Stimulated activated CD4-positive, alpha-beta T cell treated with anti-CD3 and anti-CD28 coated beads, Interleukin-12 subunit alpha, Interleukin-12 subunit beta, amount 100 ng/mL, for 48 hours (primary cell): ENCODE data around the gene PANX2.
A peak's percentile ranks its signal among the peaks of the same experiment; 100 is the strongest.
"Not testable (repeated sequence)": the region's sequence is repeated elsewhere in the genome, so short reads cannot be mapped to it uniquely, and the experiment has no call there.

Experiments used
- DNase-seq, 3 donors: peaks; one replicate each; pipeline ENCODE4 v3.0.0-alpha.2; 2020; ENCODE audit warnings: low read depth in 2 of 3, low spot score in 1 of 3

The PANX2 gene

DNA sequence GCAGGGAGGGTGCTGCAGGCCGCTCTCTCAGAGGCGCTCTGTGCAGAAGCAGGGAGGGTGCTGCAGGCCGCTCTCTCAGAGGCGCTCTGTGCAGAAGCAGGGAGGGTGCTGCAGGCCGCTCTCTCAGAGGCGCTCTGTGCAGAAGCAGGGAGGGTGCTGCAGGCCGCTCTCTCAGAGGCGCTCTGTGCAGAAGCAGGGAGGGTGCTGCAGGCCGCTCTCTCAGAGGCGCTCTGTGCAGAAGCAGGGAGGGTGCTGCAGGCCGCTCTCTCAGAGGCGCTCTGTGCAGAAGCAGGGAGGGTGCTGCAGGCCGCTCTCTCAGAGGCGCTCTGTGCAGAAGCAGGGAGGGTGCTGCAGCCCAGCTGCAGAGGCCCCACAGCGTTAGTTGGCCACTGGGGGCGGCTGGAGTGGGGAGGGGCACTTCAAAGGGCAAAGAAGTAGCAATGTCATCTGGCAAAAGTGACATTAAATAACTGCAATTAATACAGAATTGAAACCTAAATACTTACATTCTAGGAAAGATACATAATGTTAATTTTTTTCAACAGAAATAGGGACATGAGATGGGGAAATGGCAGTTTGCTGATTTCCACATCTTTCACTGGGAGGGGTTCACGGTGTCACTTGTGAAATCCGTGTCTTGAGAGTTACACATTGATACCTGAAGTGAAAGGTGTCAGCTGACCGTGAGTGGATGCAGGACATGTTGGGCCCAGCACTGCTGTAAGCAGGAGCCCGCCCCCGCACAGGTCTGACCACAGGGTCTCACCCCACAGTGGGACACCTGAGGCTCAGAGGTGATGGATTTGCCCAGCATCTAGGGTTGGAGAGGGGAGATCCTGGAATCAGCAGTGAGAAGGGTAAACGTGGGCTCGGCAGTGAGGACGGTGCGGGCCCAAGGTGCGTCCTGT is 23.0 kb upstream of the PANX2 start:
- not testable (repeated sequence) for DNase-seq

DNA sequence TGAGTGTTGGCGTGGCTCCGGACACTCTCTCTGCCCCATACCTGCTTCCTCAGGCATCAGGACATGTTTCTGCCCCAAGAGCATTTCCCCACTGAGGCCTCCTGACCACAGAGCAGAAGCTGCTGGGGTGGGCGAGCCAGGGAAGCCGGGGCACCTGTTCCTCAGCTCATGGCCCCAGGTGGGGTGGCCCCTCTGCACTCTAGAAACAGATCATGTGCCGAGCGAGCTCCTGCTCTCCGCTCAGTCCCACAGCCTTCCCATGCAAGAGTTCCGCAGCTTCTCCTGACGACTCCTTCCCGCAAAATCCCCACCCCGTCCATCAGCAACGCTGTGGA is 22.4 kb upstream of the PANX2 start:
- no peak for DNase-seq

DNA sequence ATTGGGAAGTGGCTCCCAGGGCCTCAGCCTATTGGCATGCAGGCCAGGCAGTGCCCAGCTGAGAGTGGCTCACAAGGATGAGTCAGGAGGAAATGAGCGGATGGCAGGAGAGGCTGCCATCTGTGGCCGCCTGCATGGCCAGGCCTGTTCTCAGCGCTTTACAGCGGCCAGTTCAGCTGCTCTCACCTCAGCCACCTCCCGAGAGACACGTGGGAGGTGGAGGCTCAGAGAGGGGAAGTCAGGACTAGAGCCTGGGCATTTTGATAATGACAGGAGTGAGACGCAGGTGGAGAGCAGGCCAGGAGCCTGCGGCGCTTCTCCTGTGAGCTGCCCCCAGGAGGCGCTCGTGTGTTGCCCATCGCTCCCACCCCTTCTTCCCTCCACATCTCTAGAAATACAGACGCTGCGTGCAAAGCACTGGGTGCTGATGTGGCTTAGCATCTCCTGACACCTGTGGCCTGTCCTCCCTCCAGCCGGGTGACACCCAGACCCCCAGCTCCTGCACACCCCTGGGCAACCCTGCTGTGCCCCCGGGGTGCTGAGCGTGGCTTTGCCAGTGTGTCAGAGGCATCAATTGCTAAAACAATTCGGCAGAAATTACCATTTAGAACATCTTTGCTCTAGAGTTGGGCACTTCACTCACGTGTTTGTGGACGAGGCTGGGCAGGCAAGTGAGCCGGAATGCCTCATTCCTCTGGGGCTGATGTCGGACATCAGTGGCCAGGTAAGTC is 21.4 kb upstream of the PANX2 start:
- peak; percentile 55 to 60 (median 58) for DNase-seq

DNA sequence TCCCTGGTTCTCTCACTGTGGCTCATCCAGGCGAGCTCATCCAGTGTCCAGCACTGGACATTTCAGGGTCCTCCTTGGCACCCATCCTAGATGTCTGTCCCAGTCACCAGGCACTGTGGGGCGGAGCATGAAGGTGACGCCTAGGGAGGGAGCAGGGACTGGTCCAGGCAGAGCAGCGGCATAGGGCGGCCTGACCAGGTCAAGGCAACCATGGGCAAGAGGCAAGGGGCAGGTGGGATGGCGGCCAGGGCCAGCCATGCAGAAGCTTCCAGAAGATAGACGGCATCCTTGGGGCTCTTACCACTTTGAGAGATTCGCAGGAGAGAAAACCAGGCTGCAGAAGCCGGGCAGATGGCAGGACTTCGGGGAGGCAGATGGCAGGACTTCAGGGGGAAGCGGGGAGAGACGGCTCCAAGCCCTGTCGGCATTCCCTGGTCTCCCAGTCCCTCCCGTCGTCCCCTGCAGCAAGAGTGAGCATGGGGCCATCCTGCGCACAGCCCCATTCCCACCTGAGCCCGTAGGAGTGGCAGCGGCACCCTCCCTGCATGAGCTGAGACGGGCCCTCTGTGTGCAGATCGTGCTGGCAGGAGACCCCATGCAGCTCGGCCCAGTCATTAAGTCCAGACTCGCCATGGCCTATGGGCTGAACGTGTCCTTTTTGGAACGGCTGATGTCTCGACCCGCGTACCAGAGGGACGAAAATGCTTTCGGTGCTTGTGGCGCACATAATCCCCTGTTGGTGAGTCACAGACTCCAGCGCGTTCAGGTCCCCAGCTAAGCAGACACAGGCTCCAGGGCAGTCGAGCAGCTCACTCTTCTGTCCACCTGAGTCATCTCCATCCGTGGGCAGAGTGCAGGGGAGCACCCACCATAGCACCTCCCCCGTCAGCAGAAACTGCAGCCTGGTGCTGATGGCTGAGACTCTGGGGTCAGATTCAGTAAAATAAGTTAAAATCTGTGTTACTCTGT is 20.1 kb upstream of the PANX2 start:
- no peak for DNase-seq

DNA sequence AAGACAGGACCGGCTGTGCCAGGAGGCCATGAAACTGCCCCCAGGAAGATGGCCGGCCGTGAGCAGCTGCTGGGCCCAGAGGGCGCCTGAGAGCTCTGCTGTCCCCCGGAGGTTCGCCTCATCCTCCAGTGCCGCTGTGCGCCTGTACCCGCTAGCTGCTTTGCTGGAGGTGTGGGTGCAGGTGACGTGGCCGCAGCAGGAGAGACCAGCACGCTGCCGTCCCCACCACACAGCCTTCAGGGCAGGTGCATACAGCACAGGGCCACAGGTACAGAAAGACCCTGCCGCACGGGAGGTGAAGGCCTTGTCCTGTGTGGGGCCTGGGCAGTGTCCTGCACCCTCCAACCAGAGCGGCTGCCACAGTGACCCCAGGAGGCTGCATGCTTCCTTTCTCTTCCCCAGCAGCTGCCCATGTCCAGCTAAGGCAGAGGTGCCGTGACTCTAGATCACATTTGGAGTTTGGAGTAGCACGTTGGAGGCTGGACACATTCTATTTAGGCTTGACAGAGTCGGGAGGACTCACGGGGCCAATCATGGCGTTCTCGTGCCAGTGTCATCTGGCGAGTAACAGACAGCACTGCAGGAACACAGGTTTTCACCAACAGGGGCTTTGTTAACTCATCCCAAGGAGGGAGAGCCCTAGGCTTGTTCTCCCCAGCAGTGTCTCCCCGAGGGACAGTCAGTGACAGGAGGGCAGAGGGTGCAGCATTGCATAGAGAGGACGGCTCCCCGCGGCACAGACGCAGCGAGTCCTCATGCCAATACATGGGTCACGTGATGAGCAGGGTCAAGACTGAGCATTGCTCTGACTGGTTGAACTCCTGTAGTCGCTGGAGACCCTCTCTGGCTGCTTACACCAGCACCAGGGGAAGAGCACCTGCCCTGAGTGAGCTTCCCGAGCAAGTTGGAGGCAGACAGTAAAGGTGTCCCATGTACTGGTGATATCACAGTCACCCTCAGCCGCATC is 18.7 kb upstream of the PANX2 start:
- DNase-seq, result no peak

DNA sequence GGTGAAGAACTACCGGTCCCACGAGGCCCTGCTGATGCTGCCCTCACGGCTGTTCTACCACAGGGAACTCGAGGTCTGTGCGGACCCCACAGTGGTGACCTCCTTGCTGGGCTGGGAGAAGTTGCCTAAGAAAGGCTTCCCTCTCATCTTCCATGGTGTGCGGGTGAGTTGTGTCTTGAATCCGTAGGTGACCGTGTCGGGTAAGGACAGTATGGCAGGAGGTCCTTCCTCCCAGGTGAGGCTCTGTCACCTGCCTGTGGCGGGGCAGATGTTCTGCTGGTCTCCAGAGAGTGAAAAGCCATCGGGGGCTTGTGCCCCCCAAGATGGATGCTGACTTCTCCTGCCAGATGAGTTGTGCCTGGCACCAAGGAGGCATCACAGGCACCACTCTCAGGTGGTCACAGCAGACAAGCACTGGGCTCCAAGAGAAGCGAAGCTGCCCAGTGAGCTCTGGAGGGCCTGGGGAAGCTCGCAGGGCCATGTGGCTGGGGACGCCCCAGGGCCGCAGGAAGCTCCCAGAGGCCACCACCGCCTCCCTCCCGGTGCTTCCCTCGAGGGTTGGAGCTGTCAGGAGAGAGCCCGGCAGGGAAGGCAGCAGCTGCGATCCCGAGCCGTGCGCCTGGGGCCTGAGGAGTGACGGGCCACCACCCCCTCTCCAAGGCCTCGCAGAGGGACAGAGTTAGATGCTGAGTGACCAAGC is 17.3 kb upstream of the PANX2 start:
- DNase-seq, result no peak

DNA sequence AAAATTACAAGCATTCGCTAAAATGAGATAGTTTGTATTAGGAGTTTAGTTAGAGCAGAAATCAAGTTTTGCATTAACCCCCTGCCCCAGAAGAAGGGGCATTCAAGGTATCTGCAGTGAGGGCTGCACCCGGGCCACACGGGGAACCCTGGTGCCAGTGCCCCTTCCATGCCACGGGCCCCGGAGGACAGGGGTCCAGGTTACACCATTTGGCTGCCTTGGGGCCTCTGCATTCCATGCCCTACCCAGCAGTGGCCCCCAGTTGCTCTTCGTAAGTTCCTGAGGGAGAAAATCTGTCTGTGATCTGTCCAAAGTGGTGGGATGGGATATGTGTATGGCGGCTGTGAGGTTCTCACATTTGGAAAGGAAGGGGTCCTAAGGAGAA is 16.8 kb upstream of the PANX2 start:
- DNase-seq, result no peak

DNA sequence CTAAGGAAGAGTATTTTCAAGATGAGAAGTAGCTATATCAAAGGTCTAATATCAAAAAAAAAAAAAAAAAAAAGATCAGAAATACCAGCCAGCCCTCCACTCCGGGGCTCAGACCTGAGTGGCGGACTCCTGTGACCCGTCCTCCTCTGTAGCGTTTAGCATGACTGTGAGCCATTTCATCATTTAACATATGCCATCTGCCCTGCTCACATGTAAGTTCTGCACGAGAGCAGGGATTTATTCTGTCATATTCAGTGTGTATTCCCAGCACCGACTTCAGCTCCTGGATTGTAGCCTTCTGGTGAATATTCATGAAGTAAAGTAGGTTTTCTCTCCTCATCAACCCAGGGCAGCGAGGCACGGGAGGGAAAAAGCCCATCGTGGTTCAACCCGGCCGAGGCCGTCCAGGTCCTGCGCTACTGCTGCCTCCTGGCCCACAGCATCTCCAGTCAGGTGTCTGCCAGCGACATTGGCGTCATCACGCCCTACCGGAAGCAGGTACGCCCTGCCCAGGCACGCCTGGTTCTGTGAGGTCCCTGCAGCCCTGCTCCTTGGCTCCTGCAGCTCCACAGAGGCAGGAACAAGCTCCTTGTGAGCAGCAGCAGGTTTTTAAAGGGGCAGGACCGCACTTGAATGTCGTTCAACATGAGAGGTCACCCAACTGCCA is 12.7 kb upstream of the PANX2 start:
- DNase-seq, result no peak

DNA sequence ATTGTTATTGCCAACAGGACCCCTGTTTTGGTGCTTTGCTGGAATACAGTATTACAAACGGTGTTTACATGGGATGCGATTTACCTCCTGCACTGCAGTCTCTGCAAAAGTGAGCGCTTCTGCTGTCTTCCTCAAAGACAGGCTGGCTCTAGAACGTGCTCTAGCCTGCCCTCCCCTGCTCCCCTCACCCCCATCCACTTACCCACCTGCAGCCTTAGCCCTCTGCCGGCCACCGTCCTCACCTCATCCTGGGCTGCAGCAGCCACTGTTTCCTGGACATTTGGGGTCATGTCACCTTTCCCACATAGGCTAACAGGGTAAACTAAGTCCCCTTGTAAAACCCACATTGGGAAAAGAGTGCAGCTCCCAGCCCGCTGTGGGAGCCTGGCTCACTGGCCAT is 9.6 kb upstream of the PANX2 start:
- DNase-seq, result no peak

DNA sequence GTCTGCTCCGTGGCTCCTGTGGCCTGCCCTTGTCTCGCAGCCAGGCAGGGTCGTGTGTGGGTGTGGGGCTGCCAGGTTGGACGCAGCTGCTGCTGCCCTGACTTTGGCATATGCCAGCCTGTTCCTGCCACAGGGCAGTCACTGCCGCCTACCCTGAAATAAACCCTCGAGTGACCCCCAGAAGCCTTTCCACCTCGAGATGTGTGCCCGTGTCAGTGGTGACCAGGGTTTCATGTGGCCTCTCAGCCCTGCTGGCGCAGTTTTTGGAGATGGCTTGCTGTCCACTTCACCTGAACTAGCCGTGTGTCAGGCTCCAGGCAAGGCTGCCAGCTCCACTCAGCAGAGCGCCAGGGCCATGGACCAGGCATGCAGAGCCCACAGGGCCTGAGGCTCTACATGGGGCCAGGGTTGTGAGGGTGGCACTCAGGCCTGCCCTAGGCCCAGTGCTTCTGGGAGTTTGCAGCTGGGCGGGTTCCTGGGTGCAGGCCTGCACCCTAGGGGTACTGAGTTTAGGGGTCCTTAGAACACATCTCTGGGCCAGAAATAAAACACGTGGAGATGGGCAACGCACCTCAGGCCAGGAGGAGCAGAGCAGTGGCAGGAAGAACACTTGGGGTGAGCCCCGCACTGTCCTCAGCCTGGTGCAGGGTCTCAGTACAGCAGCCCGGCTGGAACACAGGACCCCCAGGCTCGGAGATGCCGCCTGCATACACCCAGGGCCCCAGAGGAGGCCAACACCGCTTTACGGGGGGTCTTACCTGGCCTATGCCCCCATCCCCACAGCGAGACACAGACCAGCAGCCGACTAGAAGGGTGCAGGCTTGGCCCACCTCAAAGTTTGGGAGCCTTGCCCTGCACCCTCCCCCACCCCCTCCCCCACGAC is 8.8 kb upstream of the PANX2 start:
- DNase-seq, result no peak

DNA sequence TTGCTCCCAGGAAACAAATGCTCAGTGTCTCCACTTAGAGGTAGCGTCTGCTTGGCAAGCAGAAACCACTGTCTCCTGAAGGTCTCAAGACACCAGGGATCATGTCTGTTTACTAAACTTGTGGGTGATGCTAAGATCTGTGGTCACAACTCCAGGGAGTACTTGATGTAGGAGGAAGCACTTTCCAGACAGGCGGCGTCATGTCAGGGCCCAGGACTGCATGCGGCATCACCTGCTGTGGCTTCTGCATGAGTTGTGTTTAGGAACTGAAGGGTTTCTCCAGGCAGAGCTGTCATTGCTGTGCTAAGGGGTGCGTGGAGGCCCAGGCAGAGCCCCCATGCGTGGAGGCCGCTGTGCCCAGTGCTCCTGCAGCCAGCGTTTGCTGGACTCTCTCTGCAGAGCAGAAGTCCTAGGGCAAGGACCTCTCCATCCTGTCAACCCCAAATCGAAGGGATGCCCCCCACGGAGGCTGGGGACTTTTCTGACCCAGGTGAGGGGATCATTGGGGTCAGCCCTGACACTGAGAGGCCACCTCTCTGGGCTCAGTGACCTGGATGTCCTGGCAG is 8.1 kb upstream of the PANX2 start:
- DNase-seq, result no peak

DNA sequence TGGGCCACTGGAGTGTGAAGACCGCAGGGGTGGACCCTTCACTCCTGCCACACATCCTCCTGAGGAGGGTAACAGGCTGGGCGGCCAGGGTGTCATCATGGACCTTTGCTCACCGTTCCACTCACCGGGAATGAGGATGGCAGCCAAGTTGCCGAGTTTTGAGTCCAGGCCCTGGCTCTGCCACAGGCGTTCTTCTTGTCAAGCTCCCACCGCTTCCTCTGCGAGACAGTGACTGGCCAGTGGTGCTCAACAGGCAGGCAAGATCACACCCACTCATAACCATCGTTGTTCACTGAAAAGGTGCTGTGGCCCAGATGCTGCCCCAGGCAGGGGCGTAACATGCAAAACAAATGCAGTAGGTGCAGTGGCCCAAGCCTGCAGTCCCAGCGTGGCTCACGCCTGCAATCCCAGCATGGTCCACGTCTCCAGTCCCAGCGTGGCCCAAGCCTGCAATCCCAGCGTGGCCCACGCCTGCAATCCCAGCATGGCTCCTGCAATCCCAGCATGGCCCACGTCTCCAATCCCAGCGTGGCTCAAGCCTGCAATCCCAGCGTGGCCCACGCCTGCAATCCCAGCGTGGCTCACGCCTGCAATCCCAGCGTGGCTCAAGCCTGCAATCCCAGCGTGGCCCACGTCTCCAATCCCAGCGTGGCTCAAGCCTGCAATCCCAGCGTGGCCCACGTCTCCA is 5.0 kb upstream of the PANX2 start:
- no peak for DNase-seq

DNA sequence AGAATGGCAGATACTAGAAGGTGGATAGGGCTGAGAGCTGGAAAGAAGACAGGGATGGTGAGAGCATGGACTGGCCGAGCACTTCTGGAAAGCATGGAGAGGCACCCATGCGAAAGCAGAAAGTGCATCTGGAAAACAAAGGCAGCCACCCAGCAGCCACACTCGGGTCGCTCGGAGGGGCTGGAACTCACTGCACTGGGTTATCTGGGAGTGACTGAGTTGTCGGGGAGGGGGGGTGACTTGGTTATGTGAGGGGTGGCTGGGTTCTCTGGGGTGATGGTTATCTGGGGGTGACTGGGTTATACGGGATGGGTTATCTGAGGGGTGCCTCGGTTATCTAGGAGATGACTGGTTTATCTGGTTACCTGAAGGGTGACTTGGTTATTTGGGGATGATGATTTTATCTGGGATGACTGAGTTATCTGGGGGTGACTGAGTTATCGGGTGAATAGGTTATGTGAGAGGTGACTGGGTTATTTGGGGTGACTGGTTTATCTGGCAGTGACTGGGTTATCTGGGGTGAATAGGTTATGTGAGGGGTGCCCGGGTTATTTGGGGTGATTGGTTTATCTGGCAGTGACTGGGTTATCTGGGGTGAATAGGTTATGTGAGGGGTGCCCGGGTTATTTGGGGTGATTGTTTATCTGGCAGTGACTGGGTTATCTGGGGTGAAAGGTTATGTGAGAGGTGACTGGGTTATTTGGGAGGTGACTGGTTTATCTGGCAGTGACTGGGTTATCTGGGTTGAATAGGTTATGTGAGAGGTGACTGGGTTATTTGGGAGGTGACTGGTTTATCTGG is 2.6 kb upstream of the PANX2 start:
- DNase-seq, result no peak

DNA sequence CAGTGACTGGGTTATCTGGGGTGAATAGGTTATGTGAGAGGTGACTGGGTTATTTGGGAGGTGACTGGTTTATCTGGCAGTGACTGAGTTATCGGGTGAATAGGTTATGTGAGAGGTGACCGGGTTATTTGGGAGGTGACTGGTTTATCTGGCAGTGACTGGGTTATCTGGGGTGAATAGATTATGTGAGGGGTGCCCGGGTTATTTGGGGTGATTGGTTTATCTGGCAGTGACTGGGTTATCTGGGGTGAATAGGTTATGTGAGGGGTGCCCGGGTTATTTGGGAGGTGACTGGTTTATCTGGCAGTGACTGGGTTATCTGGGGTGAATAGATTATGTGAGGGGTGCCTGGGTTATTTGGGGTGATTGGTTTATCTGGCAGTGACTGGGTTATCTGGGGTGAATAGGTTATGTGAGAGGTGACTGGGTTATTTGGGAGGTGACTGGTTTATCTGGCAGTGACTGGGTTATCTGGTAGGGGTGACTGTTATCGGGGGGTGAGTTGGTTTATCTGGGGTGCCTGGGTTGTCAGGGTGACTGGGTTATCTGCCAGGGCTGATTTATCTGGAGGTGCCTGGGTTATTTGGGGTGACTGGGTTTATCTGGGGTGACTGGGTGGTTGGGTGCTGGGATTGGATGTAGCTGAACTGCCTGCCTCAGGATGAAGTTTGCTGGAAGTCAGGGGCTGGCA is 1.9 kb upstream of the PANX2 start:
- not testable (repeated sequence) for DNase-seq

DNA sequence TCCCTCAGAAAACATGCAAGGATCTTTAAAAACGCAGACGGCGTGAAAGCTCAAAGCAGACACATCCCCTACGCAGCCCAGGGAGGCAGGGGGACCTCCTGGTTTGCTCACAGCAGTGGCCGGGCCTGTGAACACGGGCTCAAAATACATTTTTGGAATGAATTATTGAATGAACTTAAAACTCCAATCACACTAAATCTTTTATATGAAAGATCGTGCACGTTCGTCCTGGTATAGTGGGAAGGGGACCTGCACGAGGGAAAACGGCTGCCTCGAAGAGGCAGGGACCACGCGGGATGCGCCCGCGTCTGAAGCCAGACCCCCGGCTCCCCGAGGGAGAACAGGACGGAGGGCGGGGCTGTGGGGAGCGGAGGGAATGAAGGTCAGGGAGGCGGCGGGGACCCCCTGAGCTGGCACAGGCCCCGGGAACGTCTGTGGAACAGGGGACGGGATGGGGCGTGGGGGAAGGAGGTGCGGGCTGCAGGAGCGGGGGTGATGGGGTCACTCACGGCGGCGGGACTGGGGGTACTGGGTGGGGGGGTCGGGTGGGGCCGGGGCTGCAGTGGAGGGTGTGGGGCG is 1.3 kb upstream of the PANX2 start:
- no peak for DNase-seq
